HepG2 (cell line): ENCODE data around the gene HOMEZ. TPM values are rescaled to one million over a fixed set of nuclear protein-coding genes. Genes with fewer than 3 reads are reported as not detected.

Experiments
- AGO2 ChIP-seq: fragments of 200-400 bp; formaldehyde crosslinking; optimal IDR thresholded peaks from 2 replicates; pipeline ENCODE3; 2017; ENCODE audit warnings: mild to moderate bottlenecking, low read depth, low read length, moderate library complexity
- GPN1 ChIP-seq: sonication (generic); formaldehyde crosslinking; IDR thresholded peaks from 2 replicates; pipeline ENCODE4 v1.5.1; 2020; ENCODE audit warnings: missing genetic modification reagents, borderline replicate concordance
- KLF13 ChIP-seq: sonication (generic); formaldehyde crosslinking; IDR thresholded peaks from 2 replicates; pipeline ENCODE4 v1.4.0; 2020; ENCODE audit warnings: mild to moderate bottlenecking, missing genetic modification reagents
- REST ChIP-seq, 2 experiments: IDR thresholded peaks; 2 replicates each; pipeline ENCODE4 v1.6.1; 2011 to 2012; ENCODE audit warnings: low read length in 2 of 2, borderline replicate concordance in 1 of 2, low read depth in 1 of 2, mild to moderate bottlenecking in 1 of 2, moderate library complexity in 1 of 2
- SOX13 ChIP-seq, 3 experiments: fragments of 450-650 bp in 1 of 3; sonication (generic) in 1 of 3; formaldehyde crosslinking in 1 of 3; IDR thresholded peaks in 2 of 3; conservative IDR thresholded peaks in 1 of 3; 2 replicates each; pipeline versions ENCODE4 v1.5.0 to v1.6.1; 2016 to 2020; ENCODE audit warnings: antibody characterized with exemption in 1 of 3, mild to moderate bottlenecking in 1 of 3, missing compliant biosample characterization in 1 of 3, missing genetic modification reagents in 1 of 3, moderate library complexity in 1 of 3
- TEAD3 ChIP-seq: optimal IDR thresholded peaks from 2 replicates; pipeline ENCODE3; 2016; ENCODE audit warnings: borderline replicate concordance
- TMF1 ChIP-seq: sonication (generic); formaldehyde crosslinking; IDR thresholded peaks from 2 replicates; pipeline ENCODE4 v1.8.1; 2022; ENCODE audit warnings: low read depth, missing genetic modification reagents
- ZHX2 ChIP-seq, 2 experiments: sonication (generic) in 1 of 2; formaldehyde crosslinking in 1 of 2; IDR thresholded peaks; 2 replicates each; pipeline versions ENCODE4 v1.6.1 to v1.9.0; 2014 to 2022; ENCODE audit warnings: antibody characterized with exemption in 1 of 2, borderline replicate concordance in 1 of 2, inconsistent platforms in 1 of 2, low read depth in 1 of 2, missing genetic modification reagents in 1 of 2
- ZNF224 ChIP-seq: sonication (generic); formaldehyde crosslinking; IDR thresholded peaks from 2 replicates; pipeline ENCODE4 v1.5.0; 2020; ENCODE audit warnings: mild to moderate bottlenecking, missing genetic modification reagents
- ZNF354B ChIP-seq: sonication (generic); formaldehyde crosslinking; IDR thresholded peaks from 2 replicates; pipeline ENCODE4 v1.8.0; 2022; ENCODE audit warnings: mild to moderate bottlenecking, missing genetic modification reagents
- ZNF572 ChIP-seq: sonication (generic); formaldehyde crosslinking; IDR thresholded peaks from 2 replicates; pipeline ENCODE4 v1.5.1; 2020; ENCODE audit warnings: mild to moderate bottlenecking, missing genetic modification reagents
- ZNF629 ChIP-seq: sonication (generic); formaldehyde crosslinking; conservative IDR thresholded peaks from 2 replicates; pipeline ENCODE4 v1.5.0; 2020; ENCODE audit warnings: missing genetic modification reagents
- ZNF772 ChIP-seq: sonication (generic); formaldehyde crosslinking; IDR thresholded peaks from 2 replicates; pipeline ENCODE4 v1.5.0; 2020; ENCODE audit warnings: mild to moderate bottlenecking, missing genetic modification reagents
- polyA plus RNA-seq, 8 experiments: library from polyadenylated mRNA; depleted of rRNA in 3 of 8; stranded (reverse) in 7 of 8; unstranded in 1 of 8; fragments of >200 nt; fragmentation: Illumina TruSeq in 4 of 8; extraction: Trizol in 4 of 8; gene quantifications; 2 replicates each; pipeline versions ENCODE4 v1.2.1 to v1.2.3, GENCODE V29; 2011 to 2016; ENCODE audit warnings: low read depth in 4 of 8, missing spikeins in 1 of 8, mixed read lengths in 1 of 8; ENCODE audit not compliant: insufficient read depth in 1 of 8
- total RNA-seq, 5 experiments: library from RNA; depleted of rRNA; stranded (reverse); fragments of >200 nt; fragmentation: Illumina TruSeq; extraction: Trizol; gene quantifications; 2 replicates each; pipeline ENCODE4 v1.2.3, GENCODE V29; 2016; ENCODE audit warnings: low read depth in 1 of 5
- TF ChIP-seq, protein P1 (sequence below): sonication (generic); formaldehyde crosslinking; IDR thresholded peaks from 2 replicates; pipeline ENCODE4 v1.4.0; 2020; ENCODE audit warnings: missing genetic modification reagents; ENCODE audit errors: not compliant biosample characterization
- TF ChIP-seq, protein P2 (sequence below): sonication (generic); formaldehyde crosslinking; IDR thresholded peaks from 2 replicates; pipeline ENCODE4 v1.4.0; 2020; ENCODE audit warnings: low read depth, mild to moderate bottlenecking, missing genetic modification reagents

Gene HOMEZ
- total and polyA plus RNA-seq, 2 of the 13 experiments (the other 11 are each of a cell fraction or from before 2014, with no cell fraction given), result 14.5 to 31.8 TPM

DNA sequence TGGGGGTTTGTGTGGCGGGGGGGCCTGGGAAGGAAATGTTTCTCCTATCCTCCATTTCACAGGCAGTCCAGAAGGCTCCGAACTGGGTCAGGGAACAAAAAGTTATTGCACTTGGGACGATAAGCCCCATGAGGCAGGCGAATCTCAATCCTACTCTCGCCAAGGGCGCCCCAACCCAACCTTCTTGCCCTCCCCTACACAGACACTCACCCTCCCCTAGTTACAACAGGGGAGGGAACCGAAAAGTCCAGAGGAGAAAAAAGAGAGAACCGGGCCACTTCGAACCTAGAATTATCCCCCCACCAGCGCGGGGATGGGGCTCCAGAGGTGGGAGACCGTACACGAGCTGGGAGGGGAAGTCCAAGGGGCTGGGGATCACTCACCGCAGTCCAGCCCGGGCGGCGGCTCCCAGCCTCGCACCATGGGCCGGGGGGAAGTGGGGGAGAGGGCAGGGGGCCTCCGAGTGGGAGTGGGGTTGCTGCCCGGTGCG lies 357 bp downstream of the HOMEZ start (continued):
- TF ChIP-seq, protein P1, sequence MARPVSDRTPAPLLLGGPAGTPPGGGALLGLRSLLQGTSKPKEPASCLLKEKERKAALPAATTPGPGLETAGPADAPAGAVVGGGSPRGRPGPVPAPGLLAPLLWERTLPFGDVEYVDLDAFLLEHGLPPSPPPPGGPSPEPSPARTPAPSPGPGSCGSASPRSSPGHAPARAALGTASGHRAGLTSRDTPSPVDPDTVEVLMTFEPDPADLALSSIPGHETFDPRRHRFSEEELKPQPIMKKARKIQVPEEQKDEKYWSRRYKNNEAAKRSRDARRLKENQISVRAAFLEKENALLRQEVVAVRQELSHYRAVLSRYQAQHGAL (CRISPR knock-in tag), result peak; percentile 2
- peak; percentile 23; the same call in 1 of the 2 replicates for TF ChIP-seq ZNF224 (CRISPR knock-in tag)
- TF ChIP-seq ZNF629, result 0 out of 2 replicates have a peak, but pooled peaks have one; percentile 18
- TF ChIP-seq ZNF572 (CRISPR knock-in tag), result peak; percentile 99
- TF ChIP-seq, protein P2, sequence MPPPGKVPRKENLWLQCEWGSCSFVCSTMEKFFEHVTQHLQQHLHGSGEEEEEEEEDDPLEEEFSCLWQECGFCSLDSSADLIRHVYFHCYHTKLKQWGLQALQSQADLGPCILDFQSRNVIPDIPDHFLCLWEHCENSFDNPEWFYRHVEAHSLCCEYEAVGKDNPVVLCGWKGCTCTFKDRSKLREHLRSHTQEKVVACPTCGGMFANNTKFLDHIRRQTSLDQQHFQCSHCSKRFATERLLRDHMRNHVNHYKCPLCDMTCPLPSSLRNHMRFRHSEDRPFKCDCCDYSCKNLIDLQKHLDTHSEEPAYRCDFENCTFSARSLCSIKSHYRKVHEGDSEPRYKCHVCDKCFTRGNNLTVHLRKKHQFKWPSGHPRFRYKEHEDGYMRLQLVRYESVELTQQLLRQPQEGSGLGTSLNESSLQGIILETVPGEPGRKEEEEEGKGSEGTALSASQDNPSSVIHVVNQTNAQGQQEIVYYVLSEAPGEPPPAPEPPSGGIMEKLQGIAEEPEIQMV (CRISPR knock-in tag), result 0 out of 2 replicates have a peak, but pooled peaks have one; percentile 5
- TF ChIP-seq AGO2, result peak; percentile 73
- no peak for TF ChIP-seq ZHX2 (IDR thresholded peaks at IDR 0.05; ENCODE audit: low read depth)
- TF ChIP-seq ZHX2 (CRISPR knock-in tag; IDR thresholded peaks at IDR 0.05; ENCODE audit: borderline replicate concordance), result peak; percentile 22; the same call in 1 of the 2 replicates
- TF ChIP-seq KLF13 (CRISPR knock-in tag), result peak; percentile 47; the same call in 1 of the 2 replicates
- 0 out of 2 replicates have a peak, but pooled peaks have one; percentile 28 for TF ChIP-seq ZNF354B (CRISPR knock-in tag)
- peak; percentile 15; the same call in 1 of the 2 replicates for TF ChIP-seq SOX13 (IDR thresholded peaks at IDR 0.05)
- no peak for TF ChIP-seq SOX13 (CRISPR knock-in tag; conservative IDR thresholded peaks at IDR 0.05 in 1 of 2, IDR thresholded peaks at IDR 0.05 in 1 of 2)
- peak; percentile 15; the same call in 1 of the 2 replicates for TF ChIP-seq TMF1 (CRISPR knock-in tag)
- peak; percentile 60; the same call in 1 of the 2 replicates for TF ChIP-seq ZNF772 (CRISPR knock-in tag)
- 0 out of 4 replicates have a peak, but pooled peaks of 1 of the 2 experiments have one; percentile 41 for TF ChIP-seq REST (IDR thresholded peaks at IDR 0.05; ENCODE audit: borderline replicate concordance in 1 of 2, low read depth in 1 of 2, low read length in 2 of 2)
- peak; percentile 43; the same call in 1 of the 2 replicates for TF ChIP-seq GPN1 (CRISPR knock-in tag)
- TF ChIP-seq TEAD3 (CRISPR knock-in tag), result peak; percentile 0
